ENCODE data around the gene RTN4R. TPM values are rescaled to one million over a fixed set of nuclear protein-coding genes. Genes with fewer than 3 reads are reported as not detected.

Gene RTN4R
- total RNA-seq, 1 experiment from 2014 or later = 19.0 TPM

- H3K4me2 ChIP-seq (ENCODE audit: low read length) = no peak overlapping the region
- RAD21 ChIA-PET (ENCODE audit: low non-redundant PET in 1 of 2, low total read pairs in 2 of 2, uncharacterized antibody in 2 of 2, unreplicated experiment in 2 of 2) = no interaction called here
- POLR2A ChIA-PET = no interaction called here
- no peak overlapping the region for H2AFZ ChIP-seq (ENCODE audit: low read depth, low read length, poor library complexity, severe bottlenecking)
- H3K9ac ChIP-seq (ENCODE audit: low read length) = no peak overlapping the region
- TF ChIP-seq ZNF274 (IDR thresholded peaks at IDR 0.05; ENCODE audit: low read depth, low read length) = no peak
- TF ChIP-seq SRF (IDR thresholded peaks at IDR 0.05; ENCODE audit: low read depth) = no peak
- TF ChIP-seq ZBTB33 (IDR thresholded peaks at IDR 0.05; ENCODE audit: extremely low read depth, insufficient replicate concordance, low read length) = no peak
- no peak for TF ChIP-seq EZH2phosphoT487 (IDR thresholded peaks at IDR 0.05; ENCODE audit: borderline replicate concordance)
- no peak for TF ChIP-seq JUND (IDR thresholded peaks at IDR 0.05)
- TF ChIP-seq CBX3 (IDR thresholded peaks at IDR 0.05; ENCODE audit: low read depth) = no peak
- TF ChIP-seq REST (IDR thresholded peaks at IDR 0.05; ENCODE audit: low read depth) = no peak
- no peak for TF ChIP-seq CEBPB (IDR thresholded peaks at IDR 0.05; ENCODE audit: low read depth)
- no peak for TF ChIP-seq ELF1 (IDR thresholded peaks at IDR 0.05; ENCODE audit: borderline replicate concordance, low read depth)
- no peak for TF ChIP-seq POLR2A (IDR thresholded peaks at IDR 0.05; ENCODE audit: borderline replicate concordance, extremely low read depth, insufficient read depth, insufficient read length)
- TF ChIP-seq SIN3A (IDR thresholded peaks at IDR 0.05; ENCODE audit: low read depth) = no peak
- no peak for TF ChIP-seq ZFX (IDR thresholded peaks at IDR 0.05)
- no peak for TF ChIP-seq FOSL1 (IDR thresholded peaks at IDR 0.05; ENCODE audit: low read depth)
- TF ChIP-seq EGR1 (IDR thresholded peaks at IDR 0.05; ENCODE audit: low read depth) = no peak
- TF ChIP-seq, protein P1, sequence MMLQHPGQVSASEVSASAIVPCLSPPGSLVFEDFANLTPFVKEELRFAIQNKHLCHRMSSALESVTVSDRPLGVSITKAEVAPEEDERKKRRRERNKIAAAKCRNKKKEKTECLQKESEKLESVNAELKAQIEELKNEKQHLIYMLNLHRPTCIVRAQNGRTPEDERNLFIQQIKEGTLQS (IDR thresholded peaks at IDR 0.05) = no peak
- TF ChIP-seq, protein P2, sequence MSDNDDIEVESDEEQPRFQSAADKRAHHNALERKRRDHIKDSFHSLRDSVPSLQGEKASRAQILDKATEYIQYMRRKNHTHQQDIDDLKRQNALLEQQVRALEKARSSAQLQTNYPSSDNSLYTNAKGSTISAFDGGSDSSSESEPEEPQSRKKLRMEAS (IDR thresholded peaks at IDR 0.05) = no peak
- TF ChIP-seq, protein P3, sequence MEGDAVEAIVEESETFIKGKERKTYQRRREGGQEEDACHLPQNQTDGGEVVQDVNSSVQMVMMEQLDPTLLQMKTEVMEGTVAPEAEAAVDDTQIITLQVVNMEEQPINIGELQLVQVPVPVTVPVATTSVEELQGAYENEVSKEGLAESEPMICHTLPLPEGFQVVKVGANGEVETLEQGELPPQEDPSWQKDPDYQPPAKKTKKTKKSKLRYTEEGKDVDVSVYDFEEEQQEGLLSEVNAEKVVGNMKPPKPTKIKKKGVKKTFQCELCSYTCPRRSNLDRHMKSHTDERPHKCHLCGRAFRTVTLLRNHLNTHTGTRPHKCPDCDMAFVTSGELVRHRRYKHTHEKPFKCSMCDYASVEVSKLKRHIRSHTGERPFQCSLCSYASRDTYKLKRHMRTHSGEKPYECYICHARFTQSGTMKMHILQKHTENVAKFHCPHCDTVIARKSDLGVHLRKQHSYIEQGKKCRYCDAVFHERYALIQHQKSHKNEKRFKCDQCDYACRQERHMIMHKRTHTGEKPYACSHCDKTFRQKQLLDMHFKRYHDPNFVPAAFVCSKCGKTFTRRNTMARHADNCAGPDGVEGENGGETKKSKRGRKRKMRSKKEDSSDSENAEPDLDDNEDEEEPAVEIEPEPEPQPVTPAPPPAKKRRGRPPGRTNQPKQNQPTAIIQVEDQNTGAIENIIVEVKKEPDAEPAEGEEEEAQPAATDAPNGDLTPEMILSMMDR (IDR thresholded peaks at IDR 0.05 in 2 of 3, conservative IDR thresholded peaks at IDR 0.05 in 1 of 3; ENCODE audit: borderline replicate concordance in 1 of 3, insufficient read depth in 1 of 3, low read depth in 2 of 3, low read length in 2 of 3) = no peak
- no peaks in the 10 kb centered on the region for H4K20me1 ChIP-seq (ENCODE audit: insufficient read depth)
- no peaks in the 10 kb centered on the region for H3K79me2 ChIP-seq (ENCODE audit: insufficient read depth, low read length)
- no peak for DNase-seq (ENCODE audit: low read depth, low spot score)
- CTCF ChIA-PET = no interaction called here
- no peaks in the 10 kb centered on the region for H3K9me3 ChIP-seq (ENCODE audit: control insufficient read depth in 1 of 2, insufficient read depth in 1 of 2, low read depth in 1 of 2, low read length in 2 of 2)
- intact Hi-C loops (cut with micrococcal nuclease) = no loop called here
- no peaks in the 10 kb centered on the region for H3K9me2 ChIP-seq (ENCODE audit: insufficient read depth)
- H3K4me1 ChIP-seq (ENCODE audit: control insufficient read depth in 1 of 2, insufficient read depth in 2 of 2, low read length in 2 of 2) = peaks cover 1 to 3% of the 10 kb centered on the region in 2 experiments; a peak in 2 of 4 replicates
- H3K27me3 ChIP-seq (ENCODE audit: insufficient read depth, low read length) = no peaks in the 10 kb centered on the region
- H3K27ac ChIP-seq (ENCODE audit: low read depth, low read length) = no peak overlapping the region
- no peaks in the 10 kb centered on the region for H3K36me3 ChIP-seq (ENCODE audit: control insufficient read depth in 1 of 2, insufficient read depth in 2 of 2, low read length in 2 of 2)
- no TSS peak for BruUV-seq (replicated peaks)
- ATAC-seq = no peak
- no peak overlapping the region for H3K4me3 ChIP-seq (replicated peaks in 1 of 2; ENCODE audit: low read depth in 1 of 2, low read length in 2 of 2)
Observed at GRCh38 chr22:20261848-20262581, 6.1 kb downstream of the RTN4R start.

Measured in HCT116 (cell line).